ENCODE measurements around the gene MED19.

DNA sequence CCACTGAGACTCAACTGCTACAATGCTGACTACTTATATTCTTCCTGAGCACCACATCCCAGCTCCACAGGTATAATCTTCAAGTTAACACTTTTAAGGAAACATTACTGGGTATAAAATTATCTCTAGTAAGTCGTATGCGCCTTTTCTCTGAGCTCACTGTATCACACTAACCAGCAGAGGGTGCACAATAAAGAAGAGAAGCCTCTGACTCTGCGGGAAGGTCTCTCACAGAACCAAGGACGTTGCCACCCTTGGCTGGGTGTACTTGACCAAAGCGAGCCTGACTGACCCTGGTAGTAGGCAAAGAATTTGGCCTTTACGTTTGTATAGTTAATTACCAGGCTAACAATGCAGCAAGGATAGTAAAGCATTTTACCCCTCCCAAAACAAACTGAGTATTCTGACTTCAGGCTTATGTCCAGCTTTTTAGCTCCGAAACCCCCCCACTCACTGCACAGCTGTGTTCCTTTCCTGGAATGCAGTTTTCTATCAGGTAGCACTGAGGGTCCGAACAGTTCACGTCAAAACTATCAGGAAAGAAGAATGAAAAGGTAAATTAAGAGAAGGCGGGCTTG, 39.8 kb upstream of the MED19 start, which contains the start of gene BTBD18:
- TF ChIP-seq, protein P1, sequence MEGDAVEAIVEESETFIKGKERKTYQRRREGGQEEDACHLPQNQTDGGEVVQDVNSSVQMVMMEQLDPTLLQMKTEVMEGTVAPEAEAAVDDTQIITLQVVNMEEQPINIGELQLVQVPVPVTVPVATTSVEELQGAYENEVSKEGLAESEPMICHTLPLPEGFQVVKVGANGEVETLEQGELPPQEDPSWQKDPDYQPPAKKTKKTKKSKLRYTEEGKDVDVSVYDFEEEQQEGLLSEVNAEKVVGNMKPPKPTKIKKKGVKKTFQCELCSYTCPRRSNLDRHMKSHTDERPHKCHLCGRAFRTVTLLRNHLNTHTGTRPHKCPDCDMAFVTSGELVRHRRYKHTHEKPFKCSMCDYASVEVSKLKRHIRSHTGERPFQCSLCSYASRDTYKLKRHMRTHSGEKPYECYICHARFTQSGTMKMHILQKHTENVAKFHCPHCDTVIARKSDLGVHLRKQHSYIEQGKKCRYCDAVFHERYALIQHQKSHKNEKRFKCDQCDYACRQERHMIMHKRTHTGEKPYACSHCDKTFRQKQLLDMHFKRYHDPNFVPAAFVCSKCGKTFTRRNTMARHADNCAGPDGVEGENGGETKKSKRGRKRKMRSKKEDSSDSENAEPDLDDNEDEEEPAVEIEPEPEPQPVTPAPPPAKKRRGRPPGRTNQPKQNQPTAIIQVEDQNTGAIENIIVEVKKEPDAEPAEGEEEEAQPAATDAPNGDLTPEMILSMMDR (IDR thresholded peaks at IDR 0.05), result peak in 4 of 7 experiments; percentile 12 to 52 (median 38)
- peak in 1 of 3 donors; percentile 51 for TF ChIP-seq POLR2AphosphoS5 (IDR thresholded peaks at IDR 0.05)
- TF ChIP-seq POLR2A (IDR thresholded peaks at IDR 0.05), result no peak
